SW 1271 (cell line): ENCODE data around the gene AP3B1.
"Not testable (repeated sequence)": the region's sequence is repeated elsewhere in the genome, so short reads cannot be mapped to it uniquely, and the experiment has no call there.

Experiments
- DNase-seq, 2 experiments: peaks; one replicate each; lab custom pipeline; 2025; lab: John Stamatoyannopoulos, UW

Gene AP3B1

DNA sequence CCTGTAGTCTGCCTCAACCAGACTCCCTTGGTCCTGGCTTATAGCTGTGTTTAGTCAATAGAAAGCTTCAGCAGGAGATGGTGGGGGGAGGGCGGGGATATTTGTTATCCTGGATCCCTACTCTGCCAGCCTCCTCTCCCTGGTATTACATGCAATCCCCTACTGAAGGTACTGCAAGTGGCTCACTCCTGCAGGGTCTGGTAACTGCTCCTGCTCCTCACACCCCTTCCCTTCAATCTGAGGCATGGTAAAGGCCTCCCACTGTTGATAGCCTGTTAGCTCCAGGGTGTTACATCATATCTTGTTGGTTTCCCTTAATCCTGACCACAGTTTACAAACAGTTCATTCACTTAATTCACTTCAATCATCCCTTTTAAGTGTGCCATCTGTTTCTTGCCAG, 137.5 kb downstream of the AP3B1 start:
- no peak for DNase-seq

DNA sequence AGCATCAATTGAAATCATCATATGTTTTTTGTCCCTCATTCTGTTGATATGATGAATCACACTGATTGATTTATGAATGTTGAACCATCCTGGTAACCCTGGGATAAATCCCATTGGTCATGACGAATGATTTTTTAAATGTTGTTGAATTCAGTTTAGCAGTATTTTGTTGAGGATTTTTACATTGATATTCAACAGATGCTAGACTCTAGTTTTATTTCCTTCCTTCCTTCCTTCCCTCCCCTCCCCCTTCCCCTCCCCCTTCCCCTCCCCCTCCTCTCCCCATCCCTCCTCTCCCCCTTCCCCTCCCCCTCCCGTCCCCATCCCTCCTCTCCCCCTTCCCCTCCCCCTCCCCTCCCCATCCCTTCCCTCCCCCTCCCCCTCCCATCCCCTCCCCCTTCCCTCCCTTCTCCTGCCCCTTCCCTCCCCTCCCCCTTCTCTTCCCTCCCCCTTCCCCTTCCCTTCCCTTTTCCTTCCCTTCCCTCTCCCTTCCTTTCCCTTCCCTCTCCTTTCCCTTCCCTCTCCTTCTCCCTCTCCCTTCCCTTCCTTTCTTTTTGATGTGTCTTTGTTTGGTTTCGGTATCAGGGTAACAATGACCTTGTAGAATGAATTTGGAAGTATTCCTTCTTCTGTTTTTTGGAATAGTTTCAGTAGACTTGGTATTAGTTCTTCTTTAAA, 142.8 kb downstream of the AP3B1 start:
- no peak for DNase-seq

DNA sequence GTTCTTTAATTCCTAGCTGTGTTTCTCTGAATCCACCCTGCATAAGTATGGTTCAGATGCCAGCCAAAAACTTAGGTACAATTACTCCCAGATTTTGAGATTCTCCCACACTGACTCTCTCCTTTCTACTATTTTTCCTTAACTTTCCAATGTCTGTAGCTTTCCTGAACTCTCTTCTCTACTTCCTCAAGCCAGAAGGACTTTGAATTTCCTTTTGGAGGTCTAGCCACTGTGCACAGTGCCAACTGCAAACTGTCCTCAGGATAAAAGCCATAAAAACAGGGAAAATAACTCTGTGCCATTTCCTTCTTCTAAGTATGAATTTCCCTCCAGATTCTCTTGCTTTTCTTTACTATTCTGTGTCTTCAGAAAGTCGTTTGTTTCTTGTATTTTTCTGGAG, 157.2 kb downstream of the AP3B1 start:
- no peak for DNase-seq

- DNase-seq, result no peak
Measured at GRCh38 chr5:78133423-78133822, 161.1 kb downstream of the AP3B1 start.

DNA sequence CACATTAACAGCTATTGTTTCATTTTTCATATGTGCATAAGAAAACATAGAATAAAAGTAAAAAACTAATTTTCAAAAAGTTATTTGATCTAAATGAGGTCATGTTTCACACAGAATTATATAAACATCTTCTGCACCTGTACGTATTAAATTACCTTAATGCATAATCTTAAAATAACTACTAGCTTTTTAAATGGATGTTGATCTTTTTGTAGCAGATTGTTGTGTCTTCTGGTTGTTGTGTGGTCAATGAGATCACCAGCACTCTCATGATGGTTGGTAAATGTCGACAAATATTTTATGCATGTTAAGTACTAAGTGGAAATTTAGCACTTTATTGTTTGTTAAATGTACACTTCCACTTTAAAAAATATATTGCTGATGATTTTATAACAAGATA, 162.0 kb downstream of the AP3B1 start:
- no peak for DNase-seq

DNA sequence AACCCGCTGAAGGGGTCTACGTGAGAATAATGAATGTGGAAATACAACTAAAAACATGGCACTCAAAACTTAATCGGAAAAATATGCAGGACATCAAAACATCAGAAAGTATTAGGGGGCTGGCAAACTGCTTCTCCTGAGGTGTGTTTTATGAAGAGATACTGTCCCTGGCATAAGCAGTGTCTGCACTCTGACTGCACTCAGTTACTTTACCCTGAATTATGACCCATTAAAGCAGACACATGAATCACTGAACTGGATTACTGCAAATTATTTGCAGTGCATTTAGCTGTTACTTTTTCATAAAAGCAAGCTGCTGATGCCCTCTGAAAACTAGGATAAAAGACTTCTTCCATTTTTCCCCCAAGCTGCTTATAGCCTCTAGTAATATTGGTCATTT, 164.9 kb downstream of the AP3B1 start:
- DNase-seq, result no peak

GRCh38 chr5:78127875-78128274, 166.6 kb downstream of the AP3B1 start:
- no peak for DNase-seq

DNA sequence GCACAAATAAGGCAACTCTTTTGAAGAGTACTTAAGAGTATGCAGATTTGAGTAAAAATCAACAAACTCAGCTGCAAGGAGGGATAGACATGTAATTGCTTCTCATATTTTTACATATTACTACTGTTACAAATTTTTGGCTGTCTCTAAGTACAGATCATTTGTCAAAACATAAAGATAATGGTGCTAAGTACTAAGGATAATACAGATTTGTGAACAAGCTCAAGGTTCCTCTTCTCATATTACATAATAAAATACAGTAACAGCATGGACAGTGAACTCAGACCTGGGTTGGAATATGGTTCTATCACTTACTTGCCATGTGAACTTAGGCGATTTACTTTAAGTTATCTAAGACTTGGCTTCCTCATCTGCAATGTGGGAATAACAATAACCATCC, 168.0 kb downstream of the AP3B1 start:
- no peak for DNase-seq

- no peak for DNase-seq
Measured at GRCh38 chr5:78116167-78116566, 178.3 kb downstream of the AP3B1 start.

GRCh38 chr5:78113689-78114264, 180.7 kb downstream of the AP3B1 start:
- DNase-seq, result no peak

- no peak for DNase-seq
Measured at GRCh38 chr5:78112931-78113330, 181.6 kb downstream of the AP3B1 start.

- no peak for DNase-seq
Measured at GRCh38 chr5:78109891-78110324, 184.6 kb downstream of the AP3B1 start.

DNA sequence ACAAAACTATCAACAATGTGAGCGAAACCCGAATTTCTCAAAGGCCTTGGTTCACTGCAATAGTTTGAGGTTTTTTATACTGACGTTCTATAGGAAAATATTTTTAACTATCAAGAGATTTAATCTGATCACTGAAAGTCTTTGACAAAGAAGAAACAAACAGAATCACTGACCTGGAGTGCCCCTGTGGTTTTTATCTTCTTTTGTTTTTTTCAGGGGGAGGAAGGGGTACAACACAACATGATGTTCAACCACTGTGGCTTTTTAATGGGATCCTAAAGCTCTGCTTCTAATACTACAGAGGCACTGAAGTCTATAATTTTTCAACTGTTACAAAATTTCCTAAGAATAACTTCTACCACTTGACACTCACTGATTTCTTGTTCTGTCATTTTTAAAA, 185.9 kb downstream of the AP3B1 start:
- no peak for DNase-seq

- no peak for DNase-seq
Measured at GRCh38 chr5:78103232-78103918, 191.1 kb downstream of the AP3B1 start.

GRCh38 chr5:78102500-78102899, 192.0 kb downstream of the AP3B1 start:
- DNase-seq, result no peak

- no peak for DNase-seq
Measured at GRCh38 chr5:78095125-78095524, 199.4 kb downstream of the AP3B1 start.

DNA sequence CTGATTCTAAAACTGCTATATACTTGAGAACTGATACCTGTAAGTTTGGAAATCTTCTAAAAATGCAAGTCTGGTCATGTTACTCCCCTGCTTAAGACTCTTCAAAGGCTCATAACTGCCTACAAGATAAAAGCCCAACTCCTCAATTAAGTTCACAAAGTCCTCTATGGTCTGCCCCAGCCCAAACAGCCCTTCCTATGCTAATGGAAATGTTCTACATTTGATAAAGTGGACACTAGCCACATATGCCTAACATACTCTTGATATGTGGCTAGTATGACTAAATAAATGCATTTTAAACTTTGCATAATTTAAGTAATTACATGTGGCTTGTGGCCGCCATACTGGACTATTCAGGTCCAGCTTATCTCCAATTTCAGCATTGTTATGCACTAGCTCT, 204.5 kb downstream of the AP3B1 start:
- DNase-seq, result no peak

GRCh38 chr5:78078858-78079257, 215.6 kb downstream of the AP3B1 start:
- no peak for DNase-seq

DNA sequence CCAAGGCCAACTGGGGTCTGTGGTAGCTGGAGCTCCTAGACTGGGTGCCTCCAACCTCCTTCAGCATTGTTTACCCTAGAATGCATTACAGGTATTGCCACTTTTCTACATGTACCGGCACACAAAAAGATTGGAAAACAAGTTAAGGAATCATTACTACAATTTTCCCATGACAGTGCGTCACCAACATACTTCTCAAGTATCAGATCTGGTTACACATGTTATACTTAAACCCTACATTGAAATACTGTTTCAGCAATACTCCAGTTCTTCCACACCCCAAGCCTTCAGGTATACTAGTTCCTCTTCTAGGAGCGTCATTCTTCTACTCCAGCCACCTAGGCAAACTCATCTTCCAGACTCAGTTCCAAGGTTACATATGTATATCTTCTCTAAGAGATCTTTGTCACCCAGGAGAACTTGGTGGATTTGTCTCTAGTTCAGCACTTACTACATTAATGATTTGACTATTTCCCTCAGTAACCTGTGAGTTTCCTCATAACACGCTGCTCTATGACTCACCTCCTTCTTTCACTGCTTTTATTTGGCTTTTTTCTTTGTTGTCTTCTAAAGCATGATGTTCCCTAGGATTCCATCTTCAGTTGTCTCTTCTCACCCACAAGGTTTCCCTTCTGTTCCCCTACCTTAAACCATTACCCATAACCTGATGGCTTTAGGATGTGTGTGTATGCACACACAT, 217.0 kb downstream of the AP3B1 start:
- DNase-seq, result no peak

GRCh38 chr5:78076351-78076750, 218.1 kb downstream of the AP3B1 start:
- DNase-seq, result no peak

GRCh38 chr5:78075301-78075700, 219.2 kb downstream of the AP3B1 start:
- no peak for DNase-seq

DNA sequence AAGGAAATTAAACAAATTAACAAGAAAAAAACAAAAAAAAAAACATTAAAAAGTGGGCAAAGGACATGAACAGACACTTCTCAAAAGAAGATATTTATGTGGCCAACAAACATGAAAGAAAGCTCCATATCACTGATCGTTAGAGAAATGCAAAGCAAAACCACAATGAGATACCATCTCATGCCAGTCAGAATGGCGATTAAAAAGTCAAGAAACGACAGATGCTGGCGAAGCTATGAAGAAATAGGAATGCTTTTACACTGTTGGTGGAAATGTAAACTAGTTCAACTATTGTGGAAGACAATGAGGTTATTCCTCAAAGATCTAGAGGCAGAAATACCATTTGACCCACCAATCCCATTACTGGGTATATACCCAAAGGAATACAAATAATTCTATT, 223.8 kb downstream of the AP3B1 start:
- DNase-seq, result not testable (repeated sequence)

DNA sequence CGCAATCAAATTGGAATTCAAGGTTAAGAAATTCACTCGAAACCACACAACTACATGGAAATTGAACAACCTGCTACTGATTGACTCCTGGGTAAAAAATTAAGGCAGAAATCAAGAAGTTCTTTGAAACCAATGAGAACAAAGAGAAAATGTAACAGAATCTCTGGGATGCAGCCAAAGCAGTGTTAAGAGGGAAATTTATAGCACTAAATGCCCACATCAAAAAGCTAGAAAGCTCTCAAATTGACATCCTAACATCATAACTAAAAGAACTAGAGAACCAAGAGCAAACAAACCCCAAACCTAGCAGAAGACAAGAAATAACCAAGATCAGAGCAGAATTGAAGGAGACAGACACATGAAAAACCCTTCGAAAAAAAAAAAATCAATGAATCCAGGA, 226.9 kb downstream of the AP3B1 start:
- not testable (repeated sequence) for DNase-seq
